Stimulated activated CD4-positive, alpha-beta T cell treated with anti-CD3 and anti-CD28 coated beads, Interleukin-4, amount 100 ng/mL, for 24 hours (primary cell): ENCODE results near the gene OMA1.
"Not testable (repeated sequence)": the region's sequence is repeated elsewhere in the genome, so short reads cannot be mapped to it uniquely, and the experiment has no call there.

Experiments
- DNase-seq: peaks from one replicate; pipeline ENCODE4 v3.0.0-alpha.2; 2020

Gene OMA1

DNA sequence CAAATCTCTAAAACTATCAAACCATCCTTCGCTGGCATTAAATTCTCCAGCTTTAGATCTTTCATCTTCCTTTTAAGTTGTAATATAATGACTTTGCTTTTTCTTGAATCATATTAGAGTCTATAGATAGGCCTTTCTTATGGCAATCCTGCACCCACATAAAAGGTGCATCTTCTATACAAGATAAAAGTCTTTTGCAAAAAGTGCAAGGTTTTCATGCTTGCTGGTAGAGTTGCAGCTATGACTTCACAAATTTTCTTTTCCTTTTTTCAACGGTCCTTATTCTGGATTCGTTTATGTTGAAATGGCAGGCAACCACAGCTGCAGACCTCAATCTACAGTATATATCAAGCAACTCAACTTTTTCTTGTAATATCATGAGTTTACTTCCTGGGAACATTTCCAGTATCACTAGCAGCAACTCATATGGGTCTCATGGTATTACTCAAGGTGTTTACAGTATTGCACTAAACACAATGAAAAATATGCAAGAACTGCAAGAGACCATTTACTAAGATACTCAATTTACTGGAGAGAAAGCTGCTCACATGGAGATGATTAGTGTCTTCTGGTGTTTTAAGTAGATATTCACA, 22.1 kb downstream of the OMA1 start:
- no peak for DNase-seq

DNA sequence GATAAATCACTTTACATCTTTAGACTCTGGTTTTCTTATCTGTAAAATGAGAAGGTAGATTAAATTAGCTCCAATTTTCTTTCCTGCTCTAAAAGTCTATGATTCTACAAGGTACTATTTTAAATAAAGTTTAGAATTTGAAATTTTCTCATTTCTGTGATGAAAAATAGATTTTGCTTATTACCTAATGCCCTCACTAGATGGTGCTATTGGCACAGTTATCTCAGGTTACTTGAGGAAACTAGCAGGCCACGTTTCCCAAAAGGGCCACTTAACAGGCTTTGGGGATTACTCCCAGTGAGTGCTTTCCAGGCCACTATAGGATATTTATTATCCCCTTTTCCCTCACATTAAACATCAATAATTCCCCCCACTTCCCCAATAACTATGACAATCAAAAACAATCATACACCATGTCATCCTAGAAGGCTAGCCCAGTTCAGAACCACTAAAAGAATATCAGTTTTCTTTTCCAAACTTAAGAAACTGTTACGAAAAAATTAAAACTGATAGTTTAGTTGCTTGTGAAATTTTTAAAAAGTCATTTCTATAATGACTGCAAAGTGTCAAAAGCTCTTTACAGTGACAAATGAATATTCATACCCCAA, 30.6 kb downstream of the OMA1 start:
- DNase-seq: peak; percentile 35

DNA sequence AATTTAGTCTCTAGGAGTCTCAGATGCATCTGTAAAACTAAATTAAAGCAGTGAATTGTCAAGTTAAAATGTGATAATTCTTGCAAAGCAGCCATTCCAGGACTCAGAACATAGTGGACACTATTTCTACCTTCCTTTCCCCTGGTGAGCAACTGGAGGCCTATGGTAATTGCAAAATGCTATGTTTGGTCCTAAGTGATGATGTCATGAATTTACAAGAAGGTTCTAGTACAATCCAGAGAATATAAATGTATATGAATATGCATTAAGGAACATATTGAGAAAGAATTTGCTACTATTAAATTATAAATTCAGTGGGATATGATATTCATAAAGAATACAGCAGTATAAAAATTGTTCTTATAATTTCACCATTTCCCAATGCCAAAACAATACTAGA, 32.6 kb downstream of the OMA1 start:
- DNase-seq: no peak

DNA sequence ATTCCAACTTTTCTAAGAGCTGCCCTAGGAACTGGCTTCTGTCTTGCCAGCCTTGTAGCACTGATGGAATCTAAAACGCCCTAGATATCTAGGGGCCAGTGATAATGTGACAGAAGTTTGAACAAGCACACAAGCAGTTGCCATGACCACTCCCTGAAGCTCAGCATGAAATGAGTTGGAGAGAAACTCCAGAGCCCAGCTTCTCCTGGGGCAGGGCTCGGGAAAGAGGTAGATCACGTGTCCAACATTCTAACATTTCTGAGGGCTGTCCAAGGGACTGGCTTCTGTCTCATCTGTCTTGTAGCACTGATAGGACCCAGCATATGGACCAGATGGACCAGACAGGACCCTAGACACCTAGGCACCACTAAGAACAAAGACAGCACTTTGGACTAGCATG, 37.9 kb downstream of the OMA1 start:
- DNase-seq: no peak

GRCh38 chr1:58505286-58505685, 41.2 kb downstream of the OMA1 start:
- no peak for DNase-seq

GRCh38 chr1:58502519-58502918, 44.0 kb downstream of the OMA1 start:
- no peak for DNase-seq

DNA sequence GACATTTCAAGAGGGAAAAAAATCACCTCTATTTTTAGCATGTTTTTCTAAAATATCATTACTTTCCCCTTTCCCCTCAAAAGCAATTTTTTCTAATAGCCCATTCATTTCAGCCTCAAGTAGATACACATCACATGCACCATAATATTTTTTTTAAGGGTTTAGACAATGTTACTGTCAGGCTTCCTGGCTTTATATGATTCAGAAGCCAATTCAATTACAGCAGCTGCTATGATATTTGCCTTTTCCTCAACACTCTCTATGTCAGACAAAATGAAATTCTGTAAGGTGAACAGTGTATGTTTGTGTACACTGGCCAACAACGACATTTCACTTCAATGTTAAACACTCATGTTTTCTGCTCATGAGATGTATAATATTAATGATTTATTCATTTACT, 46.5 kb downstream of the OMA1 start:
- no peak for DNase-seq

GRCh38 chr1:58497499-58497898, 49.0 kb downstream of the OMA1 start:
- DNase-seq: no peak

GRCh38 chr1:58496042-58496441, 50.5 kb downstream of the OMA1 start:
- no peak for DNase-seq

- not testable (repeated sequence) for DNase-seq
Measured at GRCh38 chr1:58488914-58489313, 57.6 kb downstream of the OMA1 start.

- DNase-seq: no peak
Measured at GRCh38 chr1:58487002-58487401, 59.5 kb downstream of the OMA1 start.

GRCh38 chr1:58481962-58482361, 64.6 kb downstream of the OMA1 start:
- no peak for DNase-seq

DNA sequence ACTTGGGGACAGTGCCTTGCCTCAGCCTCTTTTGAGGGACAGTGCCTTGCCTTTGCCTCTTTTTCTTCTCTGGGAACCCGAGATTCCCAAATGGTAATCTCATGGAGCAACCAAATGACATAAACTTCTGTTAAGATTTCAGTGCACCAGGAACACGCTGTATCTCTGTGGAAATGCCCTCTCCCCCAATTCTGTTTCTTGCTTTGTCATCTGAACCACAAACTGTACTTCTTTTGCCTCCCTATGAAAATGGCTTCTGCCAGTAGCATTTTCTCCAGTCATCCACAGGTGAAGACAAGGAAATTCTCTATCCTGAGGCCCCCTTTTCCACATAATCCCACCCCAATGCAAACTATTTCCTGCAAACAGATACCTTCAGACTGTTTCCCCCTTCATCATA, 66.3 kb downstream of the OMA1 start:
- no peak for DNase-seq

- no peak for DNase-seq
Measured at GRCh38 chr1:58477390-58477789, 69.1 kb downstream of the OMA1 start.

DNA sequence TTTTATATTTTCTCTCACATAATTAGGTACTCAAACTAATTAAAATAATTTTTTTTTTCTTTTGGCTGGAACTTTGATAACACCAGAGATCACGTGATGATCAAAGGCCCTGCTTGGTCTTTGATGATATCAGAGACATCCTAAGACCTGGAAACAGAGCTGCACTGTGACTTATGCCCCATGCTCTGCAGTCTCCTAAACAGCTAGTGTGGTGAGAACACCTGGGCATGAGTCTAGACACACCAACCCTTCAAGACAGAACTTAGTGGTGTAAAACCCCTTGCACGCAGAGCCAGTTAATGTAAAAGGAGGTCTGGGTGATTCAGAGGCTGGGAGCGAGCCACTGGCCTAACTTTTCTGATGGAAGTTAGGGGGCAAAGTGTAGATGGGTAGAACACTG, 70.3 kb downstream of the OMA1 start:
- DNase-seq: no peak

GRCh38 chr1:58469476-58469875, 77.0 kb downstream of the OMA1 start:
- no peak for DNase-seq

- DNase-seq: no peak
Measured at GRCh38 chr1:58469016-58469415, 77.5 kb downstream of the OMA1 start.

- DNase-seq: no peak
Measured at GRCh38 chr1:58468612-58469011, 77.9 kb downstream of the OMA1 start.

DNA sequence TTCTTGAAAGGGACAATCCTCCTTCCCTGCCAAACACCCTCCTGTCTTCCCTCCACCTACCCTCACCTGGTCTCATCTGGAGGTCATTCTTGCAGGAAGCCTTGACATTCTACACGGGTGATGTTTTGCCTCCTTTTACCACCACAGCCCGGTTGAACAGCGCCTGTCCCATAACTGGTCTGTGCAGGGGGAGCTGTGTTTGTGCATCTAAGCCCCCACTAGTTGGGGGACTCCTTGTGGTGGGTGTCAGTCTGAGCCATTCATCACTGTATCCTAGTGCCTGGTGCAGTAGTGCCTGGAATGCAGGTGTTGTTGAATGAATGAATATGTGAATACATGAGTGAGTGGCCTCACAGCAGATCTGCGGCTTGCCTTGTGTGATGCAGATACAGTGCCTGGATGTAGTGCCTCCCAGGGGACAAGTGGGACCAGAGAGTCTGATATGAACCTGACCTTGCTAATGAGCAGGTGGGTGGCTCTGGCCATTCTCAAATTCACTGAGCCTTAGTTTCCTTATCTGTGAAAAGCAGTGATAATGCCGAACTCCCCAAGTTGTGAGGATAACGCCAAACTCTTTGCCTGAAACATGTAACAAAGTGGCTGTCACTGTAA, 79.8 kb downstream of the OMA1 start:
- no peak for DNase-seq

DNA sequence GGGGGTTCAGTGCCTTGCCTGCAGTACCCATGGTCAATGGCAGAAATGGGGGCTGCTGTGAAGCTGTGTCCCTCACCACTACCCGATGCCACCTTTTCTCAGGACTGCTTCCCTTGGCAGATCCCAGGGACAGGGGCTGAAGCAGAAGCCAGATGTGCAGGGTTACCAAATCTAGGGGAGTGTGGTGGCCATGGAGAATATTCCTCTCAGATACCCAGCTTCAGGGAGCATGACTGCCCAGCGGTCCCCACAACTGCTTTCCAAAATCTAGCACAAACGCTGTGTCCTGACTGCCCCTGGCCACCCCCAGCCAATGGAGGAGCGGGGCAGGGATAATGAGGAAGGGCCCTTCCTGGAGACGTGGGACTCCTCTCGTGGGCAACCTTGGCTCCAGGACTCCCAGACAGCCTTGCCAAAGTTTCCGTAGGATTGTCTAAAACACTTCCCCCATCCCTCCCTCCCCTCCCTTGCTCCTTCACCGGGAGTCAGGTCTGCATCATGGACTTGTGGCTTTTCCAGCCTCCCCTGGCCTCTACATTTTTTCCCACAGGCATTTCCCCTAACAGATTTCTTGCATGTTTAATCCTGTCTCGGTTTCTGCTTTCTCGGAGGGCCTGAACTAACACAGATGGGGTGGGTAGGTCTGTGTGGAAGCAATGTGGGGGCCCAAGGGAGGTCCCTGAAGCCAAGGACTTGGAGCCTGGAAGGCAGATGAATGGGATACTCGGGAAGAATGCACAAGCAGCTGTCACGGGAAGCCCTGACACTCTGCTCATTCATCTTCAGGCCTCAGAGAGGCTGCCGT, 80.5 kb downstream of the OMA1 start:
- DNase-seq: no peak

DNA sequence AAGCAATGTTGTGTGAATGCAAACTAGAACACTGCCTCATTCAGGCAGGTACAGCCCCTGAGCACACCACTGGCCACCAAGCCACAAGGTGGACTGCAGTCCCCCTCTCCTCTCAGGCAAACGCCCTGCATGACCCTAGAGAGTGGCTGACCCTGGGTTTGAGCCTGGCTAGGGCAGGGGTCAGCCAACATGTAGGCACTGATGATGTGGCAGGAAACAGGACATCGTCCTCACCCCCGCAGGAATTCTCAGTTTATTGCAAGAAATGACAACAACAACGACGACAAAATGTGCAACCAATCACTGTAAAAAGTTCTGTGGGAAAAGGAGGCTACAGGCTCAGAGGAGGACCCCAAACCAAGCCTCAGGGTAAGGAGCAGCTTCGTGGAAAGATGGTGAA, 81.3 kb downstream of the OMA1 start:
- DNase-seq: no peak

DNA sequence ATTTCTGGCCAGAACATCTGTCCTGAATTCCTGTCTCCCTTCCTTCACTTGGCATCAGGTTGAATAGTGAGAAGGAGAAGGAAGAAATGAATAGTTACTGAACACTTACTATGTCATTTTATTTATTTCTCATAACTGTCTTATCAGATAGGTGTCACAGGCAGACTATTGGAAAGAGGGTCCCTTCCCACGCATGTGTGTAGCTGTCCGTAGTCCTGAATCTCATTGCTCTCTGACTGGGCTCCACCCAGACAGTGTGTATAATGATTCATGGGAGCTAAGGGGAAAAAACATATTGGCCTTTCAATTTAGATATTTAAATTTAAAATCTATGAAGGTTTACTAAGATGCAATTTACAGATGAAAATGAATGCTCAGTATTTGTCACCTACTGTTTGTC, 86.1 kb downstream of the OMA1 start:
- no peak for DNase-seq

- no peak for DNase-seq
Measured at GRCh38 chr1:58459911-58460310, 86.6 kb downstream of the OMA1 start.

DNA sequence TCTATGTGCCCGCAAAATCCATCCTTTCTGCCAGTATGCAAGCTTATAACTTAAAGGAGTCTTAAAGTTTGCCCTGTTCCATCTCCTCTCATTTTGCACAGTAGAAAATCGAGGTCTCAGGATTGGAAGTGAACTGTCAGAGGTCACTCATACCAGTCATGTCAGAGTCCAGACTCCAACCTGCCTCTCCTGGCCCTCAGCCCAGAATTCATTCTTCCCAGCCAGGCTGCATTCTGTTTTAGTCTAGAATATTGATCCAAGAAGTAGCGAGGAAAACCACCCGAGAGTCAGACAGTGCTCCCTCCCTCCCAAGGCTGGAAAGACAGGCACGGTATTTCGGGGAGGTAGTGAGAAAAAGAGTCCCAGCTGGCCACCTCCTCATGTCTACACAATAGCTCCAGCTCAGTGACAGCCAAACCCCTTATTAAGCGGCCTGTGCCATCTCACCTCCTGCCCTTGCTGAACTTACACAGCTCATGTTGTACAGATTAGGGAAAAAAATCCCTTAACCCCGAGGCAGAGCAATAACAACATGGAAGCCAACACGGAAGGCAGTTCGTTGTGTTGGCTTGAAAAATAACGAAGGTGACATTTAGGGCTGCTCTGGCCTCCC, 89.4 kb downstream of the OMA1 start:
- no peak for DNase-seq
